CD14-positive monocyte (primary cell): ENCODE results near the gene KLK12. TPM values are rescaled to one million over a fixed set of nuclear protein-coding genes. Genes with fewer than 3 reads are reported as not detected.

Experiments
- DNase-seq, 3 donors: peaks; one replicate each; pipeline ENCODE4 v3.0.0-alpha.2; 2011 to 2022
- H2AFZ ChIP-seq: 2 replicates; pipeline ENCODE4 v1.6.0; 2012; ENCODE audit warnings: mild to moderate bottlenecking, low read depth, low read length, inconsistent platforms; ENCODE audit not compliant: insufficient read depth, poor library complexity, severe bottlenecking
- H3K27ac ChIP-seq, 2 donors: 1 replicate in 1 of 2; 2 replicates in 1 of 2; pipeline ENCODE4 v1.5.1; 2012 to 2013; ENCODE audit warnings: low read length in 2 of 2, control low read depth in 1 of 2, inconsistent platforms in 1 of 2, low read depth in 1 of 2, mild to moderate bottlenecking in 1 of 2
- H3K27me3 ChIP-seq, 2 donors: one replicate each; pipeline versions ENCODE4 v1.6.0 to v1.6.1; 2011 to 2013; ENCODE audit warnings: low read length in 2 of 2; ENCODE audit not compliant: control insufficient read depth in 2 of 2, insufficient read depth in 2 of 2
- H3K36me3 ChIP-seq, 2 donors: replicated peaks in 1 of 2; 1 replicate in 1 of 2; 2 replicates in 1 of 2; pipeline versions ENCODE4 v1.5.1 to v1.6.1; 2012 to 2013; ENCODE audit warnings: low read length in 2 of 2, control low read depth in 1 of 2, inconsistent platforms in 1 of 2, mild to moderate bottlenecking in 1 of 2; ENCODE audit not compliant: insufficient read depth in 2 of 2, control insufficient read depth in 1 of 2
- H3K4me1 ChIP-seq, 2 donors: 1 replicate in 1 of 2; 2 replicates in 1 of 2; pipeline versions ENCODE4 v1.5.1 to v1.6.1; 2012 to 2013; ENCODE audit warnings: low read length in 2 of 2, control low read depth in 1 of 2, inconsistent platforms in 1 of 2, mild to moderate bottlenecking in 1 of 2, moderate library complexity in 1 of 2; ENCODE audit not compliant: insufficient read depth in 2 of 2, control insufficient read depth in 1 of 2
- H3K4me2 ChIP-seq: replicated peaks from 2 replicates; pipeline ENCODE3; 2012; ENCODE audit warnings: low read length, moderate library complexity, mild to moderate bottlenecking; ENCODE audit not compliant: poor library complexity, severe bottlenecking; ENCODE audit errors: extremely low read depth
- H3K4me3 ChIP-seq, 3 experiments: fragments of 200-600 bp in 1 of 3; sonication (generic) in 1 of 3; replicated peaks in 1 of 3; 1 replicate in 2 of 3; 2 replicates in 1 of 3; pipeline ENCODE4 v1.5.1; 2011 to 2013; ENCODE audit warnings: low read length in 3 of 3, mild to moderate bottlenecking in 3 of 3, control low read depth in 2 of 3, low read depth in 2 of 3, inconsistent platforms in 1 of 3, moderate library complexity in 1 of 3
- H3K79me2 ChIP-seq: 2 replicates; pipeline ENCODE4 v1.6.0; 2012; ENCODE audit warnings: mild to moderate bottlenecking, control low read depth, inconsistent platforms, low read length, moderate library complexity; ENCODE audit not compliant: insufficient read depth
- H3K9ac ChIP-seq: 2 replicates; pipeline ENCODE4 v1.6.0; 2017; ENCODE audit warnings: low read length, mild to moderate bottlenecking; ENCODE audit not compliant: insufficient read depth, poor library complexity, severe bottlenecking
- H3K9me3 ChIP-seq, 2 donors: replicated peaks in 1 of 2; 1 replicate in 1 of 2; 2 replicates in 1 of 2; pipeline versions ENCODE4 v1.5.1 to v1.6.1; 2012 to 2013; ENCODE audit warnings: low read length in 2 of 2, control low read depth in 1 of 2; ENCODE audit not compliant: control insufficient read depth in 1 of 2, insufficient read depth in 1 of 2
- H4K20me1 ChIP-seq: 2 replicates; pipeline ENCODE4 v1.6.0; 2012; ENCODE audit warnings: mild to moderate bottlenecking, low read length, control low read depth, moderate library complexity; ENCODE audit not compliant: insufficient read depth
- H3K27ac Mint-ChIP-seq, 7 donors: one replicate each; pipeline ENCODE4 v1.8.0; 2020; ENCODE audit warnings: mild to moderate bottlenecking in 7 of 7, mixed read lengths in 7 of 7, moderate library complexity in 6 of 7, inconsistent platforms in 2 of 7
- H3K27me3 Mint-ChIP-seq, 3 donors: one replicate each; pipeline ENCODE4 v1.8.0; 2021 to 2022; ENCODE audit warnings: low read depth in 3 of 3, mild to moderate bottlenecking in 3 of 3, mixed read lengths in 3 of 3, moderate library complexity in 3 of 3, inconsistent platforms in 1 of 3
- H3K36me3 Mint-ChIP-seq, 2 donors: one replicate each; pipeline ENCODE4 v1.8.0; 2020; ENCODE audit warnings: mixed read lengths in 2 of 2, inconsistent platforms in 1 of 2, mild to moderate bottlenecking in 1 of 2
- H3K4me1 Mint-ChIP-seq: one replicate; pipeline ENCODE4 v1.8.0; 2020; ENCODE audit warnings: mild to moderate bottlenecking, mixed read lengths
- H3K4me3 Mint-ChIP-seq, 2 donors: one replicate each; pipeline ENCODE4 v1.8.0; 2020; ENCODE audit warnings: mild to moderate bottlenecking in 2 of 2, mixed read lengths in 2 of 2, moderate library complexity in 1 of 2
- H3K9me3 Mint-ChIP-seq, 7 donors: one replicate each; pipeline ENCODE4 v1.8.0; 2020 to 2022; ENCODE audit warnings: mixed read lengths in 7 of 7, mild to moderate bottlenecking in 6 of 7, moderate library complexity in 6 of 7, inconsistent platforms in 2 of 7
- CTCF ChIP-seq: fragments of 200-600 bp; IDR thresholded peaks from one replicate; pipeline ENCODE4 v1.8.0; 2022; ENCODE audit warnings: antibody characterized with exemption, mild to moderate bottlenecking
- WGBS: methylation state at CpG from one replicate; pipeline ENCODE4 v1.1.5; 2013; ENCODE audit warnings: missing lambda C conversion rate; ENCODE audit not compliant: insufficient coverage; 5-methylcytosine and 5-hydroxymethylcytosine counted together
- intact Hi-C, 2 donors: fragments of 100-400 bp; cut with micrococcal nuclease; formaldehyde crosslinking; loops; one replicate each; pipeline versions ENCODE4 v1.15.0 to v1.15.1; 2023
- polyA plus RNA-seq, 3 donors: library from polyadenylated mRNA; depleted of rRNA in 1 of 3; unstranded in 2 of 3; stranded (reverse) in 1 of 3; fragments of 300-500 nt in 2 of 3; fragments of >200 nt in 1 of 3; fragmentation: Illumina TruSeq in 2 of 3; gene quantifications; 1 replicate in 2 of 3; 2 replicates in 1 of 3; pipeline ENCODE4 v1.2.3, GENCODE V29; 2012 to 2021

KLK12 gene
- polyA plus RNA-seq, 3 donors: not detected

DNA sequence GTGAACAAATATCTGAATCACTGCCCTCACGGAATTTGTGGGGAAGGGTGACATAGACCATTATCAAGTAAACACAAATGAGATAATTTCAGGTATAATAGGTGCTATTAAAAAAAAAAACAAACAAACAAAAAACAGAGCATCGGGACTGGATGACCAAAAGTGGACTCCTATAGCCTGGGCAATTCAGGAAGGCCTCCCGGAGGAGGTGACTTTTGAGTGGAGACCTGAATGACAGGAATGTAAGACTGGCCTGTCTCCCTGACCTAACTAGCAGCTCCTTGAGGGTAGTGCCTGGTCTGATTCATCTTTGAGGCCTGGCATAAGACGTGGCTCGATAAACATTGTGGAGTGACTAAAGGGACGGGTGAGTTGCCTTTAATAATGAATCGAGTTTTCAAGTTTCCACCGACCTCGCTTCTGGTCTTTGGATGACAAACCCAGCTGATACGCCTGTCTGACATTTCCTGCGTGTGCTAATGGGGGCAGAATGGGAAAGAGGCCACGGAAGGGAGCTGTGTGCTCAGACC lies 22.1 kb downstream of the KLK12 start:
- no peak overlapping the region for H3K9ac ChIP-seq
- intact Hi-C loops: no loop called here
- H3K4me3 ChIP-seq: no peak overlapping the region
- 85% methylated on average over 8 of the region's 12 CpGs for WGBS
- peaks cover 11% of the 10 kb centered on the region for H3K4me1 Mint-ChIP-seq
- H3K4me1 ChIP-seq: peaks cover 5% of the 10 kb centered on the region in 2 donors
- no peaks in the 10 kb centered on the region for H3K79me2 ChIP-seq
- H3K27me3 ChIP-seq: peaks cover 10 to 25% of the 10 kb centered on the region in 2 donors
- H2AFZ ChIP-seq: no peak overlapping the region
- no peak overlapping the region for H3K4me3 Mint-ChIP-seq
- no peaks in the 10 kb centered on the region for H3K36me3 ChIP-seq
- peaks cover 0 to 10% (median 7%) of the 10 kb centered on the region in 7 donors for H3K9me3 Mint-ChIP-seq
- DNase-seq: no peak
- no peak overlapping the region for H3K4me2 ChIP-seq
- no peaks in the 10 kb centered on the region for H4K20me1 ChIP-seq
- TF ChIP-seq CTCF: no peak
- H3K36me3 Mint-ChIP-seq: peaks cover 0 to 7% of the 10 kb centered on the region in 2 donors
- peaks cover 0 to 16% of the 10 kb centered on the region in 2 donors for H3K9me3 ChIP-seq
- H3K27ac Mint-ChIP-seq: no peak overlapping the region
- peaks cover 43 to 55% (median 46%) of the 10 kb centered on the region in 3 donors for H3K27me3 Mint-ChIP-seq
- no peak overlapping the region for H3K27ac ChIP-seq

DNA sequence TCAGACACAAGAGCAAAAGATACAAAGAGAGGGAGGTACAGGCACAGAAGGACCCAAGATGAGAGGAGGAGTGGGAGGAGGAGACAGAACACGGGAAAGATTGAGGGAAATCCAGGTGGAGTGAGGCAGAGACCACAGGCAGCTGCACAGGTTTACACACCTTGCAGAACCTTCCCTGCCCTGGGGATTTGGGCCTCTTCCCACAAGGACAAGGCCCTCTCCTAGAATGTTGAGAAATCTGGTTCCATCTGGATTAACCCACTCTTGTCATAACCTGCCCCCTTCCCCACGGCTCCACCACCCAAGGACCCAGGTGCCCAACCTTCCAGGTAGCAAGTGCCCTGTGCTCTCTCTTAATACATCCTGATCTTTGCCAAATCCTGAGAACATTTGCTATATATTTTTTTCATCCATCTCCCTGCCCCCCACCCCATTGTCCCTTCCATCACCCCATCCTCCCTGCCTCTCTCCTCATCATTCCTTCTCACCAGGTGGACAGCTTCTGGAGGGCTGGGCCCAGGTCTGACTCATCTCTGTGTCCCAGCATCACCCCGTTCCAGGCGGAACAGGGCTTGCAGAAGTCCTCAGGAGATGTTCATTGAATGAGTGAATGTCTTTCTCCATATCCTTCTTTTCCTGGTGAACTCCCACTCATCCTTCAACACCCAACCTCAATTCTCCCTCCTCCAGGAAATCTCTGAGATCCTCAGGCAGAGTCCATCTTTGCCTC lies 24.6 kb downstream of the KLK12 start:
- Histone ChIP-seq H3K9ac (no peak overlapping the region), H3K27me3 (peaks cover 0 to 2% of the 10 kb centered on the region in 2 donors), H3K4me1 (no peaks in the 10 kb centered on the region), H3K27ac (no peak overlapping the region), H3K36me3 (no peaks in the 10 kb centered on the region), H4K20me1 (no peaks in the 10 kb centered on the region), H3K9me3 (no peaks in the 10 kb centered on the region), H3K4me2 (no peak overlapping the region), H3K4me3 (no peak overlapping the region), H2AFZ (no peak overlapping the region), H3K79me2 (no peaks in the 10 kb centered on the region)
- Mint-ChIP-seq H3K36me3 (no peaks in the 10 kb centered on the region), H3K9me3 (peaks cover 0 to 1% (median 0%) of the 10 kb centered on the region in 7 donors), H3K27me3 (peaks cover 21 to 39% (median 29%) of the 10 kb centered on the region in 3 donors), H3K4me3 (no peak overlapping the region), H3K27ac (no peak overlapping the region), H3K4me1 (no peaks in the 10 kb centered on the region)
- DNase-seq: no peak
- TF ChIP-seq CTCF: no peak
- intact Hi-C loops: no loop called here
- WGBS: 89% methylated on average over 1 of the region's 4 CpGs
